ENCODE data around the gene NSUN4.
"Not testable (repeated sequence)": the region's sequence is repeated elsewhere in the genome, so short reads cannot be mapped to it uniquely, and the experiment has no call there.

Gene NSUN4

GRCh38 chr1:46335081-46335480 is 5.5 kb upstream of the NSUN4 start:
- H2AFZ ChIP-seq (ENCODE audit: low read depth, low read length): no peak overlapping the region
- H3K9me3 ChIP-seq (ENCODE audit: insufficient read depth, low read length): no peaks in the 10 kb centered on the region
- no peak overlapping the region for H3K27ac ChIP-seq (ENCODE audit: low read length)
- H3K4me1 ChIP-seq (ENCODE audit: low read length): peaks cover 36% of the 10 kb centered on the region
- H3K79me2 ChIP-seq (ENCODE audit: low read length): peaks cover 34% of the 10 kb centered on the region
- no peak overlapping the region for H3K9ac ChIP-seq (ENCODE audit: low read length)
- H3K4me2 ChIP-seq (ENCODE audit: low read length): no peak overlapping the region
- no peaks in the 10 kb centered on the region for H3K27me3 ChIP-seq (ENCODE audit: low read depth, low read length)
- peaks cover 4% of the 10 kb centered on the region for H3K36me3 ChIP-seq (replicated peaks; ENCODE audit: low read depth, low read length)
- H4K20me1 ChIP-seq (ENCODE audit: insufficient read depth, low read length): no peaks in the 10 kb centered on the region
- no peak overlapping the region for H3K4me3 ChIP-seq (ENCODE audit: low read length)
- TF ChIP-seq CTCF (IDR thresholded peaks at IDR 0.05; ENCODE audit: low read depth, low read length): no peak
- no peak for TF ChIP-seq EZH2phosphoT487 (IDR thresholded peaks at IDR 0.05; ENCODE audit: low read depth)

GRCh38 chr1:46337409-46337808 is 3.2 kb upstream of the NSUN4 start:
- not testable (repeated sequence) for H3K4me3 ChIP-seq (ENCODE audit: low read length); H3K36me3 ChIP-seq (replicated peaks; ENCODE audit: low read depth, low read length); H3K27me3 ChIP-seq (ENCODE audit: low read depth, low read length); H3K9ac ChIP-seq (ENCODE audit: low read length); H3K27ac ChIP-seq (ENCODE audit: low read length); H3K4me2 ChIP-seq (ENCODE audit: low read length); H2AFZ ChIP-seq (ENCODE audit: low read depth, low read length); H4K20me1 ChIP-seq (ENCODE audit: insufficient read depth, low read length); H3K9me3 ChIP-seq (ENCODE audit: insufficient read depth, low read length)
- Histone ChIP-seq H3K4me1 (ENCODE audit: low read length) (peaks cover 44% of the 10 kb centered on the region), H3K79me2 (ENCODE audit: low read length) (peaks cover 37% of the 10 kb centered on the region)

- Histone ChIP-seq H3K9me3 (ENCODE audit: insufficient read depth, low read length) (no peaks in the 10 kb centered on the region), H3K79me2 (ENCODE audit: low read length) (peaks cover 39% of the 10 kb centered on the region), H4K20me1 (ENCODE audit: insufficient read depth, low read length) (no peaks in the 10 kb centered on the region), H3K27me3 (ENCODE audit: low read depth, low read length) (no peaks in the 10 kb centered on the region), H3K27ac (ENCODE audit: low read length) (peak overlapping the region; percentile 93), H3K9ac (ENCODE audit: low read length) (peak overlapping the region; percentile 100), H3K36me3 (replicated peaks; ENCODE audit: low read depth, low read length) (peaks cover 11% of the 10 kb centered on the region), H3K4me1 (ENCODE audit: low read length) (peaks cover 21% of the 10 kb centered on the region), H3K4me3 (ENCODE audit: low read length) (peak overlapping the region; percentile 100), H2AFZ (ENCODE audit: low read depth, low read length) (no peak overlapping the region), H3K4me2 (ENCODE audit: low read length) (peak overlapping the region; percentile 100)
- TF ChIP-seq CTCF (IDR thresholded peaks at IDR 0.05; ENCODE audit: low read depth, low read length): no peak
- TF ChIP-seq EZH2phosphoT487 (IDR thresholded peaks at IDR 0.05; ENCODE audit: low read depth): no peak
These were observed 846 bp downstream of the NSUN4 start for GRCh38 chr1:46341222-46342083.

GRCh38 chr1:46342084-46342656 is 1.6 kb downstream of the NSUN4 start:
- peak; percentile 12; the same call in 1 of the 2 replicates for TF ChIP-seq CTCF (IDR thresholded peaks at IDR 0.05; ENCODE audit: low read depth, low read length)
- TF ChIP-seq EZH2phosphoT487 (IDR thresholded peaks at IDR 0.05; ENCODE audit: low read depth): no peak
- Histone ChIP-seq H3K36me3 (replicated peaks; ENCODE audit: low read depth, low read length) (peaks cover 14% of the 10 kb centered on the region), H3K79me2 (ENCODE audit: low read length) (peaks cover 39% of the 10 kb centered on the region), H4K20me1 (ENCODE audit: insufficient read depth, low read length) (no peaks in the 10 kb centered on the region), H3K27me3 (ENCODE audit: low read depth, low read length) (no peaks in the 10 kb centered on the region), H3K9me3 (ENCODE audit: insufficient read depth, low read length) (no peaks in the 10 kb centered on the region), H3K9ac (ENCODE audit: low read length) (no peak overlapping the region), H3K4me1 (ENCODE audit: low read length) (peaks cover 21% of the 10 kb centered on the region), H3K4me3 (ENCODE audit: low read length) (no peak overlapping the region), H3K4me2 (ENCODE audit: low read length) (peak overlapping the region; percentile 100; the same call in 1 of the 2 replicates), H3K27ac (ENCODE audit: low read length) (no peak overlapping the region), H2AFZ (ENCODE audit: low read depth, low read length) (no peak overlapping the region)

Data from OCI-LY3 (cell line).